GM12873 (cell line): ENCODE data around the gene TBC1D20.
A peak's percentile ranks its signal among the peaks of the same experiment; 100 is the strongest.

ENCODE experiments used
- CTCF ChIP-seq: IDR thresholded peaks from 2 replicates; pipeline ENCODE4 v1.5.1; 2012; ENCODE audit warnings: low read depth, mild to moderate bottlenecking, moderate library complexity, low read length, control low read depth; ENCODE audit not compliant: insufficient read depth; ENCODE audit errors: missing control alignments

TBC1D20 gene

DNA sequence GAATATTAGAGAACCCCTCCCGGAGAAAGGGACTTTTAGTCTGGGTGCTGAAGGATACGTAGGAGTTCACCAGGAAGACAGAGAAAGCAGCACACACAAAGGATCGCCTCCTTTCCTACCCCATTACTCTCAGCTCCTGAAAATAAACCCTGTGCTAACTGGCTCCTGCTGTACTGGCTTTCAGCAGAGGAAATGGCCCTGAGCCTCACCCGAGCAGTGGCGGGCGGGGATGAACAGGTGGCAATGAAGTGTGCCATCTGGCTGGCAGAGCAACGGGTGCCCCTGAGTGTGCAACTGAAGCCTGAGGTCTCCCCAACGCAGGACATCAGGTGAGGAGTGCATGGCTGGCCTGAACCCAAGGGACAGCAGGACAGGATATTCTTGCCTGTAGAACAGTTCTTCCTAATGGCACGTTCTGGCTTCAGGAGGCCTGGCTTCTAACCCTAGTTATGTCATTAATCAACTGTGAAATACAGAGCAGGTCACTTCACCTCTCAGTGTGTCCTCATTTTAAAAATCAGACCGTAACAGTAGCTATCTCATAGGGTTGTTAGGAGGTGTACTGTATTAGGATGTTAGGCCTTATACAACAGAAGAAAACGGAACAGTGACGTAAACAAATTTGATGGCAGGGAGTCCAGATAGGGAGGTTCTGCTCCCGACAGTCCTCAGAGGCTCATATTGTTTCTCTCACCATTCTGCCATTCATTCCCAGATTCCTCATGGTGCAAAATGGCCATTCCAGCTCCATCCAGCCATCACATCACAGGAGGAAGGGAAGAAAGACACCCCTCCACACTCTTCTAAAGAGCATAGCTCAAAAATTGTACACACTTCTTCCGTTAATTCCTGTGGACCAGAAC is 52.4 kb downstream of the TBC1D20 start:
- TF ChIP-seq CTCF = no peak

- TF ChIP-seq CTCF = no peak
These were observed 53.3 kb downstream of the TBC1D20 start for GRCh38 chr20:408843-409696.

DNA sequence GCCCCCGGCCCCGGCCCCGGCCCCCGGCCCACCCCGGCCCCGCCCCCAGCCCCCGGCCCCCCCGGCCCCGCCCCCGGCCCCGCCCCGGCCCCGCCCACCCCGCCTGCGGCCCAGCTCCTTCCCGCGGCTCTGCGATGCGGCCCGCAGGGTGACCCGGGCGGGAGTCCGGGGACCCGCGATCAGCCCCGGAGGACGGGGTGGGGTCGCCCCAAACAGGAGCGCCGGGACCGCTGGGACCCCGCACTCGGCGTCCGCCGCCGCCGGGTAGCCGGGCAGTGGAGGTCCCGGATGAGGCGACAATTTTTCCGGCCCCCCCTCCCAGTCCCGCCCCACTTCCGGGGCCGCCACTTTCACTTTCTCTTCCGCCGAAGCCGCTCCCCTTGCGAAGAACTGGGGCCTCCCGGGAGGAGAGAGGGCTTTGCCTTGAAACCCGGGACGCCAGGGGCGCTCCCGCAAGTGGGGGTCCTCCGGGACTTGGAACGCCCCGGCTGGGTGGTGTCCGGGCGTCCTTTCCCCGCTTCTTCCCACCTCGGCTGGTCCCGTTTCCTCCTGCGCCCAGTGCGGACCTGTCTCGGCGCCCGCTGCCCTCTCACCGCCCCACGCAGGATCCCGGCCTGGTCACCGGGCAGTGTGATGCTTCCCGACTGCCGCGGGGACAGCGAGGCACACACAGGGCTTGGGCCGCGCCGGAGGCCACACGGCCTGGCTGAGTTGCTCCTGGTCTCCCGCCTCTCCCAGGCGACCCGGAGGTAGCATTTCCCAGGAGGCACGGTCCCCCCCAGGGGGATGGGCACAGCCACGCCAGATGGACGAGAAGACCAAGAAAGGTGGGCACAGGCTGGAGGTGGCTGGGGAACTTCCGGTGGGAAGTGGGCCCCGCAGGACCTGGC is 54.1 kb downstream of the TBC1D20 start, which contains the start of gene RBCK1:
Gene RBCK1 (plus strand): TSS at position 347 of the 890 bp plus-strand sequence. CDS start 459 bp downstream, at position 806.
- no peak for TF ChIP-seq CTCF

- TF ChIP-seq CTCF = peak; percentile 57
These were observed 55.0 kb downstream of the TBC1D20 start for GRCh38 chr20:407133-407952.

- no peak for TF ChIP-seq CTCF
These were observed 55.9 kb downstream of the TBC1D20 start for GRCh38 chr20:406200-407132.

GRCh38 chr20:404088-404487 is 58.2 kb downstream of the TBC1D20 start:
- no peak for TF ChIP-seq CTCF
